Effector CD4-positive, alpha-beta T cell (primary cell): ENCODE data around the gene NFS1.
"Not testable (repeated sequence)": the region's sequence is repeated elsewhere in the genome, so short reads cannot be mapped to it uniquely, and the experiment has no call there.

Experiments used
- DNase-seq: peaks from one replicate; pipeline ENCODE4 v3.0.0-alpha.2; 2020

Gene NFS1

GRCh38 chr20:35729283-35729807 is 30.2 kb upstream of the NFS1 start:
- DNase-seq: no peak

GRCh38 chr20:35726842-35727711 is 27.9 kb upstream of the NFS1 start:
- no peak for DNase-seq

- DNase-seq: no peak
Observed at GRCh38 chr20:35724321-35725230, 25.4 kb upstream of the NFS1 start.

DNA sequence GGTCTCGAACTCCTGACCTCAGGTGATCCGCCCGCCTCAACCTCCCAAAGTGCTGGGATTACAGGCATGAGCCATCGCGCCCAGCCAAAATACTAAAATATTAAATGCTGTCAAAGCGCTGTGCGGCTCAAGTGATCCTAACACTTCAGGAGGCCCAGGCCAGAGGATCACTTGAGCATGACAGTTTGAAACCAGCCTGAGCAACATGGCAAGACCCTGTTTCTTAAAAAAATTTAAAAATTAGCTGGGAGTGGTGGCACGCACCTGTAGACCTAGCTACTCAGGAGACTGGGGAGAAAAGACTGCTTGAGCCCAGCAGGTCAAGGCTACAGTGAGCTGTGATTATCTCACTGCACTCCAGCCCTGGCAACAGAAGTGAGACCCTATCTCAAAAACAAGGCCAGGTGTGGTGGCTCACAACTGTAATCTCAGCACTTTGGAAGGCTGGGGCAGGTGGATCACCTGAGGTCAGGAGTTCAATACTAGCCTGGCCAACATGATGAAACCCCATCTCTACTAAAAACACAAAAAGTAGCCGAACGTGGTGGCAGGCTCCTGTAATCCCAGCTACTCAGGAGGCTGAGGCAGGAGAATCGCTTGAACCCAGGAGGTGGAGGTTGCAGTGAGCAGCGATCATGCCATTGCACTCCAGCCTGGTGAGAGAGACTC is 24.6 kb upstream of the NFS1 start:
- not testable (repeated sequence) for DNase-seq

- DNase-seq: not testable (repeated sequence)
Observed at GRCh38 chr20:35723275-35723639, 24.1 kb upstream of the NFS1 start.

- no peak for DNase-seq
Observed at GRCh38 chr20:35721621-35722020, 22.5 kb upstream of the NFS1 start.

GRCh38 chr20:35721219-35721618 is 22.1 kb upstream of the NFS1 start:
- DNase-seq: no peak

- DNase-seq: no peak
Observed at GRCh38 chr20:35720165-35721123, 21.3 kb upstream of the NFS1 start.

GRCh38 chr20:35719717-35720116 is 20.6 kb upstream of the NFS1 start:
- no peak for DNase-seq

- no peak for DNase-seq
Observed at GRCh38 chr20:35718972-35719635, 20.0 kb upstream of the NFS1 start.

DNA sequence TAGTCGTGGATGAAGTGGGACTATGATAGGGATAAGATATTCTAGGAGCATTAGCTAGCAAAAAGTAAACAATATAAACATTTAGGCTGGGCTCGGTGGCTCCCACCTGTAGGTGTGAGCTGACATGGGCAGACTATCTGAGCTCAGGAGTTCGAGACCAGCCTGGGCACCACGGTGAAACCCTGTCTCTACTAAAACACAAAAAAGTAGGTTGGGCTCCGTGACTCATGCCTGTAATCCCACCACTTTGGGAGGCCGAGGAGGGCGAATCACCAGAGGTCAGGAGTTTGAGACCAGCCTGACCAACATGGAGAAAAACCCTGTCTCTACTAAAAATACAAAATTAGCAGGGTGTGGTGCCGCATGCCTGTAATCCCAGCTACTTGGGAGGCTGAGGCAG is 19.2 kb upstream of the NFS1 start:
- DNase-seq: not testable (repeated sequence)

DNA sequence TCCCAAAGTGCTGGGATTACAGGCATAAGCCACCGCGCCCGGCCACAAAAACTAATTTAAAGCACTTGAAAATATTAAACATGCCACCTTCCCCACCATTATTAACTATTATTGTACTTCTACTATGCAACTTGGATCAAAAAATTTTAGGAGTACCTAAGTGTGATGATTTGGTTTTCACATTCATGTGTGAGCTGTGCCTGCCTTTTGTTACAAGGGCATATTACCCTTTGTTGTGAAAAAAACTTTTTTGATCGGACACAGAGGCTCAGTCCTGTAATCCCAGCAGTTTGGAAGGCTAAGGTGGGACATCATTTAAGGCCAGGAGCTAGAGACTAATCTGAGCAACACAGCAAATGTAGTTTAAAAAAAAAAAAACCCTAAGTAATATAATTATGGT is 17.2 kb upstream of the NFS1 start:
- DNase-seq: no peak

GRCh38 chr20:35715652-35716051 is 16.5 kb upstream of the NFS1 start:
- DNase-seq: no peak

DNA sequence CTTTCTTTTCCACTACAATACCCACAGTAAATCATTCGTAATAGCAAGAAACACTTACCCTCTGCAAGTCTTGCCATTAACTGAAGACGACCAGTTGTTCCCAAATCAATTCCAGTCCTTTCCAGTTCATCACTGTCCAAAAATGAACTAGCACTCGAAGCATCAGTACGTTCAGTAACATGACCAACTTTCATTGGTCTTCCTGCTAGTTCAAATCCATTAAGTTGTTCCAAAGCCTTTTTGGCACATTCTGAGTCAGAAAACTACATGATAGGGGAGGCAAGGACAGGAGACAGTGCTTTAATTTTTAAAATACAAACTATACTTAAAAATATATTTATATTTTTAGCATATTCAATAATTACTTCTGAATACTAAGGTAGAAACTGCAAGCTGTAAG is 15.0 kb upstream of the NFS1 start:
- DNase-seq: no peak

GRCh38 chr20:35713120-35713519 is 14.0 kb upstream of the NFS1 start:
- DNase-seq: not testable (repeated sequence)

DNA sequence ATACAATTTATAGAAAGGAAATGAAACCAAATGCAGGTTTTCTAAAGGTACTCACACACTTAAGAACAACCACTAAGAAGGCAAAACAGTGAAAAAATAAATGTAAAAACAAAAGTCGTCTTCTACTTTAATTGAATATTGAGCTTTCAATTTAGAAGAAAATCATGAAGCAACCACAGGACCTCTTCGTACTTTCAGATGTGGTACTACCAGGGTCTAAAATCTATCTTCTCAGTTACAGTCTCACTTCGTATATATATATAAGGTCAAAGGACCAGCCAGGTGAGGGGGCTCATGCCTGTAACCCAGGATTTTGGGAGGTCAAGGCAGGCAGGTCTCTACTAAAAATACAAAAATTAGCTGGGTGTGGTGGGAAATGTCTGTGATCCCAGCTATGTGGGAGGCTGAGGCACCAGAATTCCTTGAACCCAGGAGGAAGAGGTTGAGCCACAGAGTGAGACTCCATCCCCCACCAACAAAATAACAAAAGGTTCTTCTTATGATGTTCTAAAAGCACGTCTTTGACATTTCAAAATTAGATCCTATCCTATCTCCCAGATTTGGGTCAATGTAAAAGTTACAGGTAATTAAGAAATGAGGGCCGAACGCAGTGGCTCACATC is 12.5 kb upstream of the NFS1 start:
- DNase-seq: no peak

DNA sequence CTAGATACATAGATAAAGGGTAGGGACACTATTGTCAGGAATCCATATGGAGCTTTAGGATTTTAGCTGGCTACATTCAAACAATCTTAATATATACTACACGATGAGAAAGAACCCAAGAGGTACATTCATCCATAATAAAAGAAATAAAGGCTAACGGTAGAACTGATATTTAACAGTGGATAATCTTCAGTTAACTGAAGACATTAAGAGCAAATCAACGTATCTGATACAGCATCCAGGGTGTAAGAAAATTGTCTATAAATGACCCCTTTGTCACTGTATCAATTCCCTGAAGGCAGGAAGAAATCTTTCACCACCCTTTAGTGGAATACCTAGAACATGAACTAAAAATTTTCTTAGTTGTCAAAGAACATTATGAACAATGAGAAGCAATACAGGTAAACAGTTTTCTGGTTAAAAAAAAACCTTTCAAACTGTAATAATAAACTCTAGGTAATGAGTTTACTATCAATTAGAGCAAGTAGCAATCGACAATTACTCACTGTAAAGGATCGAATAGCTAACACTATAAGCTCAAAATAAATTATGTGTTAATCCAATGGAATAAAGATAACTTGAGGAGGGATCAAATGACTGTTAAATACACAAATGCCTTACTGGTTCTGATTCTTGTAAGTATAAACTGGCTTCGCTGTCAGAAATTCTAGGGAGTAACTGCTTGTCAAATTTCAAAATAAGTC is 11.9 kb upstream of the NFS1 start:
- no peak for DNase-seq

- no peak for DNase-seq
Observed at GRCh38 chr20:35710039-35710438, 10.9 kb upstream of the NFS1 start.

GRCh38 chr20:35709259-35709658 is 10.1 kb upstream of the NFS1 start:
- DNase-seq: no peak

DNA sequence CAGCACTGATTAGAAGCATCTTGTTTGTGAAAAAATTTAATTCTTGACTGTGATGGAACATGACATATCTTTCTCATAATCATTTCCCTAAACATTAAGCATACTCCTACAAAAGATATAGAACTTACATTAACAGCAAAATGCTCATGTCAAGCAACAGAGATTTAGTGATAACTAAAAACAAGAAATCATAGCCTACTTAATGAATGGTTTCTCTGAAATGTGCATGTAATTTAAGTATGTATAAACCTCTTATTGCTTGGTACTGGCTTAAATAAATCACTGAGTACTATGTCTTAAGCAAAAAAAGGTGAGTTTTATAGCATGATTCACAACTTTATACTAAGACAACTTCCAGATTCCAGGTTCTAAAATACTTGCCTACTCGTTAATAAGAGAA is 9.3 kb upstream of the NFS1 start:
- DNase-seq: no peak
